Motor neuron (in vitro differentiated cells): ENCODE measurements around the gene ACY1. TPM values are rescaled to one million over a fixed set of nuclear protein-coding genes. Genes with fewer than 3 reads are reported as not detected.
"Not testable (repeated sequence)": the region's sequence is repeated elsewhere in the genome, so short reads cannot be mapped to it uniquely, and the experiment has no call there.

ENCODE experiments used
- ATAC-seq, 8 experiments: fragments of 200-7000 bp; cut with Tn5 transposase; replicated peaks in 6 of 8; 2 replicates each; pipeline ENCODE4 v1.8.0; 2021; ENCODE audit warnings: mild to moderate bottlenecking in 8 of 8, moderate library complexity in 8 of 8
- H3K27ac ChIP-seq, 2 donors: fragments of 250-450 bp; sonication (Bioruptor Pico); 2 replicates each; pipeline ENCODE4 v1.9.0; 2021; ENCODE audit warnings: antibody characterized with exemption in 2 of 2, mild to moderate bottlenecking in 2 of 2, moderate library complexity in 1 of 2
- H3K4me1 ChIP-seq, 2 donors: fragments of 250-450 bp; sonication (Bioruptor Pico); replicated peaks in 1 of 2; 2 replicates each; pipeline ENCODE4 v1.6.1; 2021; ENCODE audit warnings: antibody characterized with exemption in 2 of 2, mild to moderate bottlenecking in 2 of 2, moderate library complexity in 1 of 2
- H3K4me3 ChIP-seq, 5 donors: fragments of 250-450 bp; sonication (Bioruptor Pico); 2 replicates each; pipeline ENCODE4 v1.9.0; 2021; ENCODE audit warnings: antibody characterized with exemption in 5 of 5, mild to moderate bottlenecking in 5 of 5, moderate library complexity in 4 of 5
- WGBS, 10 experiments: fragments of 450-650 bp; shearing (Covaris generic); methylation state at CpG; one replicate each; pipeline ENCODE4 v1.0.0; 2022; 5-methylcytosine and 5-hydroxymethylcytosine counted together
- in situ Hi-C, 9 experiments: fragments of 400-800 bp; cut with MboI; loops; one replicate each; pipeline ENCODE4 v1.15.0; 2021; ENCODE audit warnings: low sequenced_read_pairs in 9 of 9, low pct_unique_long_range_greater_than_20kb in 2 of 9; ENCODE audit not compliant: unreplicated experiment in 9 of 9
- total RNA-seq, 8 experiments: library from RNA; unstranded; fragments of 300-600 nt; gene quantifications; 2 replicates each; pipeline versions ENCODE4 v1.2.3 to v1.2.4, GENCODE V29; 2022

The ACY1 gene
- total RNA-seq, 8 experiments from 2014 or later, result 6.0 to 136 (median 22.4) TPM

- 0 to 84% (median 69%) methylated on average over 1 to 5 of the region's 6 CpGs; no CpG with 5 or more reads in 1 of the 10 experiments for WGBS, 10 experiments
- ATAC-seq, result no peak
- Histone ChIP-seq H3K27ac (no peak overlapping the region), H3K4me1 (peaks cover 19 to 21% of the 10 kb centered on the region in 2 donors), H3K4me3 (no peak overlapping the region)
- in situ Hi-C loops, result loop anchor here in 3 of 9 experiments (25.0 kb wide), 1 partner anchor 112 kb away; no protein-coding TSS in a partner anchor
Measured at GRCh38 chr3:52024765-52025452, 41.6 kb downstream of the ACY1 start.

- no peak overlapping the region for H3K27ac ChIP-seq
Measured at GRCh38 chr3:52025453-52025852, 42.1 kb downstream of the ACY1 start.

GRCh38 chr3:52026041-52026440, 42.7 kb downstream of the ACY1 start:
- 20 to 60% (median 44%) methylated on average over 1 to 2 of the region's 4 CpGs; no CpG with 5 or more reads in 6 of the 10 experiments for WGBS, 10 experiments
- H3K4me1 ChIP-seq, result peaks cover 19 to 21% of the 10 kb centered on the region in 2 donors

More at GRCh38 chr3:52025453-52025852, 42.1 kb downstream of the ACY1 start:
- Histone ChIP-seq H3K4me3 (no peak overlapping the region), H3K4me1 (peaks cover 19 to 21% of the 10 kb centered on the region in 2 donors)
- 67 to 80% methylated on average over 1 to 3 of the region's 7 CpGs; no CpG with 5 or more reads in 8 of the 10 experiments for WGBS, 10 experiments
- peak in 2 of 8 experiments; percentile 10 to 18 for ATAC-seq
- in situ Hi-C loops, result no loop called here

GRCh38 chr3:52028572-52028971, 45.2 kb downstream of the ACY1 start:
- Histone ChIP-seq H3K27ac (no peak overlapping the region), H3K4me3 (no peak overlapping the region), H3K4me1 (peaks cover 7 to 11% of the 10 kb centered on the region in 2 donors)
- ATAC-seq, result peak in 7 of 8 experiments; percentile 36 to 86 (median 71)
- WGBS, 10 experiments, result 70 to 100% (median 80%) methylated on average over 1 to 4 of the region's 12 CpGs; no CpG with 5 or more reads in 7 of the 10 experiments
- in situ Hi-C loops, result no loop called here

More at GRCh38 chr3:52026041-52026440, 42.7 kb downstream of the ACY1 start:
- in situ Hi-C loops, result no loop called here
- ATAC-seq, result peak in 1 of 8 experiments; percentile 7
- Histone ChIP-seq H3K4me3 (no peak overlapping the region), H3K27ac (no peak overlapping the region)

GRCh38 chr3:52029053-52029452, 45.7 kb downstream of the ACY1 start:
- peak in 2 of 8 experiments; percentile 3 to 9 for ATAC-seq
- Histone ChIP-seq H3K27ac (no peak overlapping the region), H3K4me1 (peaks cover 7 to 11% of the 10 kb centered on the region in 2 donors), H3K4me3 (no peak overlapping the region)
- in situ Hi-C loops, result no loop called here
- 83 to 100% (median 100%) methylated on average over 1 of the region's 9 CpGs; no CpG with 5 or more reads in 7 of the 10 experiments for WGBS, 10 experiments

- 53 to 100% (median 80%) methylated on average over 1 to 3 of the region's 10 CpGs; no CpG with 5 or more reads in 3 of the 10 experiments for WGBS, 10 experiments
- no peak for ATAC-seq
- in situ Hi-C loops, result no loop called here
- no peak overlapping the region for H3K4me3 ChIP-seq
- peaks cover 7 to 11% of the 10 kb centered on the region in 2 donors for H3K4me1 ChIP-seq
- no peak overlapping the region for H3K27ac ChIP-seq
Measured at GRCh38 chr3:52029535-52029934, 46.2 kb downstream of the ACY1 start.

GRCh38 chr3:52030714-52031310, 47.5 kb downstream of the ACY1 start:
- in situ Hi-C loops, result no loop called here
- Histone ChIP-seq H3K27ac (no peak overlapping the region), H3K4me3 (no peak overlapping the region), H3K4me1 (peaks cover 5 to 8% of the 10 kb centered on the region in 2 donors)
- ATAC-seq, result peak in 2 of 8 experiments; percentile 47 to 88
- 0 to 90% (median 60%) methylated on average over 1 to 4 of the region's 11 CpGs; no CpG with 5 or more reads in 5 of the 10 experiments for WGBS, 10 experiments

- Histone ChIP-seq H3K27ac (no peak overlapping the region), H3K4me3 (no peak overlapping the region), H3K4me1 (peaks cover 2 to 6% of the 10 kb centered on the region in 2 donors)
- in situ Hi-C loops, result no loop called here
- no peak for ATAC-seq
- 60 to 100% (median 90%) methylated on average over 1 to 3 of the region's 10 CpGs; no CpG with 5 or more reads in 5 of the 10 experiments for WGBS, 10 experiments
Measured at GRCh38 chr3:52031896-52032295, 48.6 kb downstream of the ACY1 start.

GRCh38 chr3:52032702-52033408, 49.5 kb downstream of the ACY1 start:
- Histone ChIP-seq H3K27ac (no peak overlapping the region), H3K4me1 (peaks cover 2 to 6% of the 10 kb centered on the region in 2 donors)
- peak in 4 of 8 experiments; percentile 16 to 53 (median 30) for ATAC-seq

GRCh38 chr3:52033748-52034147, 50.4 kb downstream of the ACY1 start:
- H3K27ac ChIP-seq, H3K4me1 ChIP-seq, in situ Hi-C loops, H3K4me3 ChIP-seq, ATAC-seq: not testable (repeated sequence)
- WGBS, 10 experiments, result 71 to 100% (median 87%) methylated on average over 1 to 6 of the region's 6 CpGs; no CpG with 5 or more reads in 2 of the 10 experiments

More at GRCh38 chr3:52032702-52033408, 49.5 kb downstream of the ACY1 start:
- in situ Hi-C loops, result no loop called here
- WGBS, 10 experiments, result 43 to 100% (median 80%) methylated on average over 1 of the region's 11 CpGs; no CpG with 5 or more reads in 7 of the 10 experiments
- no peak overlapping the region for H3K4me3 ChIP-seq

- no peaks in the 10 kb centered on the region for H3K4me1 ChIP-seq
- no peak overlapping the region for H3K27ac ChIP-seq
- 80 to 100% (median 100%) methylated on average over 1 to 3 of the region's 5 CpGs; no CpG with 5 or more reads in 5 of the 10 experiments for WGBS, 10 experiments
- H3K4me3 ChIP-seq, result no peak overlapping the region
- in situ Hi-C loops, result no loop called here
- no peak for ATAC-seq
Measured at GRCh38 chr3:52034212-52034611, 50.9 kb downstream of the ACY1 start.

GRCh38 chr3:52034651-52035050, 51.3 kb downstream of the ACY1 start:
- no peak overlapping the region for H3K4me3 ChIP-seq
- ATAC-seq, result no peak
- 57 to 100% (median 100%) methylated on average over 1 of the region's 3 CpGs; no CpG with 5 or more reads in 6 of the 10 experiments for whole genome bisulfite sequencing, 10 experiments
- in situ Hi-C loops, result no loop called here
- peaks cover 1 to 3% of the 10 kb centered on the region in 2 donors for H3K4me1 ChIP-seq
- no peak overlapping the region for H3K27ac ChIP-seq
